A673 (cell line): ENCODE data around the gene WNT5A.

ENCODE experiments used
- CTCF ChIP-seq: fragments of 300-800, 200-600 bp; sonication (generic); conservative IDR thresholded peaks from 2 replicates; pipeline ENCODE4 v1.5.1; 2017; ENCODE audit warnings: low read depth, mild to moderate bottlenecking, antibody characterized with exemption, low read length, moderate library complexity, mixed read lengths
- EZH2 ChIP-seq: fragments of 200-600 bp; sonication (generic); IDR thresholded peaks from 2 replicates; pipeline ENCODE4 v1.6.1; 2017; ENCODE audit warnings: borderline replicate concordance, low read depth, mild to moderate bottlenecking, mixed read lengths, antibody characterized with exemption, low read length; ENCODE audit not compliant: poor library complexity, severe bottlenecking

- TF ChIP-seq CTCF (no peak), EZH2 (no peak)
Observed at GRCh38 chr3:55515550-55516246, 28.6 kb upstream of the WNT5A start.
